HG03432 (cell line): ENCODE measurements around the gene DHRS13.

Experiments
- ATAC-seq: cut with Tn5 transposase; IDR thresholded peaks from one replicate; pipeline ENCODE4 v1.9.1; 2021; ENCODE audit warnings: mild to moderate bottlenecking, moderate library complexity; ENCODE audit not compliant: unreplicated experiment

Gene DHRS13, protein sequence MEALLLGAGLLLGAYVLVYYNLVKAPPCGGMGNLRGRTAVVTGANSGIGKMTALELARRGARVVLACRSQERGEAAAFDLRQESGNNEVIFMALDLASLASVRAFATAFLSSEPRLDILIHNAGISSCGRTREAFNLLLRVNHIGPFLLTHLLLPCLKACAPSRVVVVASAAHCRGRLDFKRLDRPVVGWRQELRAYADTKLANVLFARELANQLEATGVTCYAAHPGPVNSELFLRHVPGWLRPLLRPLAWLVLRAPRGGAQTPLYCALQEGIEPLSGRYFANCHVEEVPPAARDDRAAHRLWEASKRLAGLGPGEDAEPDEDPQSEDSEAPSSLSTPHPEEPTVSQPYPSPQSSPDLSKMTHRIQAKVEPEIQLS

DNA sequence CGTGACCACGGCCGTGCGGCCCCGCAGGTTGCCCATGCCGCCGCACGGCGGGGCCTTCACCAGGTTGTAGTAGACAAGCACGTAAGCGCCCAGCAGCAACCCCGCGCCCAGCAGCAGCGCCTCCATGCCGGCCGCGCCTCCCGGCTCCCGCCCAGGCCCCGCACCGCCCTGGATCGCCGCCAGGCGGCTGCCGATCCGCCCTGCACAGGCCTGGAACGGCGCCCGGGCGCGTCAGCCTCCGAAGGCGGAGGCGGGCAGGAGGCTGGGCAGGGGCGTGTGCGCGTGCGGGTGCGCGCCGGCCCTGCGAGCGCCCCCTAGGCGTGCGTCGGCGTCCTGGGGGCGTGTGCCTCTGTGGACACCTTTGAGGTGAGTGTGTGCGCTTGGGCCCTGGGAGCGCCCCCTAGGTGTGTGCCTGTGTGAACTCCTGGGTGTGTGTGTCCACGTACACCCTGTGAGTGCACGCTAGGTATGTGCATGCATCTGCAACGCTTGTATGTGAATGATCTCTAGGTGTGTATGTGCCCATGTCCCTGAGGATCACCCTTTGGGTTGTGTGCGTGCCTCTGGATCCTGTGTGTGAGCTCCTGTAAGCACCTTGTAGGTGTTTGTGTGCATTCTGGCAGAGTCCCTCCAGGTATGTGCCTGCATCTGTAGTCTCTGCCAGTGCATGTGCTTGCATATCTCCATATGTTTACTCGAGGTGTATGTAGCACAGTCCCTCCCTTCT lies at the start of gene DHRS13:
TSS of gene DHRS13 (minus strand) at position 261 of the 727 bp plus-strand sequence. CDS start at position 126, 135 bp downstream.
- peak; percentile 93 for ATAC-seq

DNA sequence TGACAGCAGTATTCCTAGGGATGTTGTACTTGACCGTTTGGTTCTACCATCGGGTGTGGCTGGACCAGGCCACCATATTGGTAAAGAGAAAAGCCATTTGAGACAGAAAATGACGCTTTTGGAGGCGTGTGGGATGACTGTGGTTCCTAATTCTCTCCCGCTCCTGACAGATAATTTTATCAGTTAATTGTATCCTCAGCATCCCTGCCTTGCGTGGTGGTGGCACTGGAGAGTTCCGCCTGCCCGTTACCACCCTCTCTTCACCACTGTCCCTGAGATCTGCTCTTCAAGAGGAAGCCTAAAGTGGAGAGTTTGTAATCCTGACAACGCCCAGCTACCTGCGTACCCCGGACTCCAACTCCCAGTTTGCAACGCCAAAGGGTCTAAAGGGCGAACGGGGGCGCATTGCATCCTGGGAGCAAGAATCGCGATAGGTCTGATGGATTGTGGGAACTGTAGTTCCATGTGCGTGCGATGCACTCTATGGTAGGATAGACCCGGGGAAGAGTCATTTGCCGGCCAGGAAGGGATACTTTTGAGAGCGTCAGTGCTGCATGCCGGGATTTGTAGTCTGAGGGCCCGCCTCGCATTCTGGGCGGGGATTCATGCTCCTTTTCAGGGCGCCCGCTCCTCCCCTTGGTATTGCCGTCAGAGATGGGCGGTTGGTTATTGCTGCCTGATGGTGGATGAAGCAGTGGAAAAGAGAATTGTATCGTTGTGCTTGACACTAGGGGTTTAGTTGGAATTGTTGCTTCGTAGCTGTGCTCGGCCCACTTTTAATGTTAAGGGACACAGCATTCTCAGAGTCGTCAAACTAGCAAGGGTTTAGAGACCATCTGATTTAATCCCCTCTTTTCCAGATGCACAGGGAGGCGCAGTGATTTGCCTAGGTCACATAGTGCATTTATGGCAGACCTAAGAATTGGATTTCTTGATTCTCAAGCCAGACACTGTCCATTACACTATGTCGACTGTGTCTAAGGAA lies 49.4 kb upstream of the DHRS13 start:
- ATAC-seq: peak; percentile 57

DNA sequence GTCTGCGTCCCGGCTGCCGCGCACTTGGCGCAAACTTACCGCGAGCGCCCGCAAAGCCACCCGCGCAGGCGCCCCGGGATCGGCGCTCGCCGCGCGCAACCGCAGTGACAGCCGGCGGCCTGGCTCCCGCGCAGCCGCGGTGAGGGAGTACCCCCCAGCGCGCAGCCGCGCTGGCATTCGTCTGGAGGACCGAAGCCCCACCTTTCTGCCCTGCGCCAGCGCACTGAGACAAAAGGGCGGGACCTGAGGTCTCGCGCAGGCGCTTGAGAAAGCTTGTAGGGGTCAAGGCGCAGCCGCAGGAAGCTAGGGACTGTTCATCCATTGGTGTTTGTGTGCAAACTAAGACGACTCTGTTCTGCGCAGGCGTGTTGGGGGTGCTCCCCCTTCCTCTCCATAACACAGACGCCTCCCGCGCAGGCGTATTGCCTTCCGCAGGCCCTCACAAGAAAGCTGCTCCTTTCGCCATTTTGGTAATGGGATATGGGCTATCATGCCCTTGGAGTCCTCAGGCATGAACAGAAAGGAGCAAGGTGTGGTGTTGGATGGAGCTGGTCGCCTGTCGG lies 48.6 kb upstream of the DHRS13 start, which contains the start of gene PHF12:
TSS of gene PHF12 (minus strand) at position 91 of the 563 bp plus-strand sequence. CDS start 558 bp downstream, outside the sequence.
- peak; percentile 46 for ATAC-seq

DNA sequence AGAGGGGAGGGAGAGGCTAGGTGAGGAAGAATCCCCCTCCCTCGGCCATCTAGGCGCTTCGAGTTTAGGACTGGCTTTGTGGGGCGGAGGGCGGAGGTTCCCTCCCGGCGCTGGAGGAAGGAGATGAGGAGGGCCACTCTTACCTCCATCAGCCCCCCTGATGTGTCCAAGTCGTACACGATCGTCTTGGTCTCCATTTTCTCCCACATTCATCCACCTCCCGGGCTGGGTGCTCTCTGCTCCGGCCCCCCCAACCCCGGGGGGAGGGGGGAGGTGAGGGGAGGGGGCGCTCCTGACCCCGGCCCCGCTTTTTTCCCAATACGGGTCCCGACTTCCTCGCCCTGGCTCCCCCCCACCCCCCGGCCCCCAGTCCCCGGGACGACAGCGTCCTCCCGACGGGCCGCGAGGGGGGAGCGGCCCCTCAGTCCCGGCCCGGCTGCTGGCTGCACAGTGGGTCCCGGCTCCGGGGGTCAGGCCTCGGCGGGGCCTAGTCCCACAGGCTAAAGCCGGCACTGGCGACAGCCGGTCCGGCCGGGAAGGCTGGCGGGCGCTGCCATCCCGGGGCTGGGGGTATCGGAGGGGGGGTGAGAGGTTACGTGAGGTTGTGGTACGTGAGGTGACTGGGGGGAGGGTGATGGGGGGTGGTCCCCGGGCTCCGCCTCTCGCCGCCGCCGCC lies 48.0 kb upstream of the DHRS13 start:
- no peak for ATAC-seq

DNA sequence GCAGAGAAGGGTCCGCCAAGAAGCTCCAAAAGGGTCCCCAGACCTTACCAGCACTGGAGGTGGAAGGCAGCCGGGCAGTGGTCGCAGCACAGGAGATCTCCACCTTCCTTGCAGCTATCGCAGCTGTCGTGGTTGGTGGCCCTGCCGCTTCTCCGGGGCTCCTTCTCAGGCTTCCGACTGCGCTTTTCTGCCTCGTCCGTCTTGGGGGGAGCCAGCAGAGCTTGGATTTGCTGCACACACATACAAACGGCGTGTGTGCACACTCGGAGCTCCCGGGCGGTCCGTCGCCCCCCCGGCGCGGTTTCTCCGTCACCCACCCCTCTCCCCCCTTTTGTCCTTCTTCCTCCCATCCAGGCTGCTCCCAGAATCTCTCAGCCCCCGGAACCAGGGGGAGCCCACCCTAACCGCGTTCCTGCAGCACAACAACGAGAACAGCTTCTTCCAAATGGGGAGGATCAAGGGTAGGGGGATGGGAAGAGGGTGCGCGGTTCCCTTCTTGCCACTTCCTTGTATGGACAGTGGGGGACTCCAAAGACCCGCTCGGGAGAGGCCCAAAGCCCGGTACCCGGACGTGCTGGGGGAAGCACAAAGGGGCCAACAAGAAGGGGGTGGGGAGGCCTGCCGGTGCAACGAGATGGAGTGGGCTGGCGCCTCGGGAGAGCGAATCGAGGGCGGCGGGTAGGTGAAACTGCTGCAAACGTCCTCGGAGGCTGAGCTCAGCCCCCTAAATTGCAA lies 47.3 kb upstream of the DHRS13 start:
- ATAC-seq: no peak

DNA sequence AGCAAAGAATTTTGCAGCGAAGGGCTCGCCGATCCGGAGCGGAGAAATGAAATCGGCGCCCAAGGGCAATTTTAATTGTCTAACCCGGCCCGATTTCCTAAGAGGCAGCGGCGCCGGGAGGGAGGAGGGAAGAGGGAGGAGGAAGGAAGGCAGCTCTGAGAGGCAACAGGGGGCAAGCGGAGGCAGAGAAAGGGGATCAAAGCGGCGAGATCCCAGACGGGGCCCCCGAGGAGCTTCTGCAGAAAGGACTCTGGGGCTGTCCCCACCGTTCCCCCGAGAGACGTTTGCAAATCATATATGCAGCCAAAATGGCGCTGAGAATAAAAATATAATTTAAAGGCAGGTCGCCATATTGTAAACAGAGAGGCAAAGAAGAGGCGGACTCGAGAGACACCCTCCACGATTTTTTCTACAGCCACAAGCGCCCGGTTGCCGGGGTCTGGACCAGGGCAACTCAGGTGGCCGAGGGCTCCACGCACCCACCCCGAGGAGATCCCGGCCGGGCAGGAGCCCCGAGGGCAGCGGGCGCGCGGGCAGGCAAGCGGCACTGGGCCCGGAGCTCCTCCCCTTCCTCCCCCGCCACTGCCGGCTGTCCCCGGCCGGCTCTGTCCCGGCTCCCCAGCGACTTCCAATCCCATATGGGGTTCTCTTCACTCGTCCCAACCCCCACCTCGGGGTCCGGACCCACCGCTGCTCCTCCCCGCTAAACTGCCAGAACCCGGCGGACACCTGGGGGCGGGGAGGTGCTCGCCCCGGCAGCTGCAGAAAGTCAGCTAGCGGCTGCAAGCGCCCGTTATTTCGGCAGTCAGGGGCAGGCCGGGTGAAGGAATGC lies 46.5 kb upstream of the DHRS13 start:
- no peak for ATAC-seq

DNA sequence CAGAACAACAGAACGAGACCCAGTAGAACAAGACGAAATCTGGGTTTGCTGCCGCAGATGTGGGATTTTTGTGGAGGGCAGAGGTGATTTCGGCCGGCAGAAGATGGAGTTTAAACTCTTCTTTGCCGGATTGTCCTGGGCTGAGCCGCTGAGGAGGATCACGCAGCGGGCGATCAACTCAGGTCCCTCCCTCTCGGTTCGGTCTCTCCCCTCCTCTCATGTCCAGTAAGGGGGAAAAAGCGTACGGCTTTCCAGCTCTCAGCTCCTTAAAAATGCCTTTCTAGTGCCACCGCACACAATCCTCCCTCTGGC lies 46.0 kb upstream of the DHRS13 start:
- no peak for ATAC-seq

DNA sequence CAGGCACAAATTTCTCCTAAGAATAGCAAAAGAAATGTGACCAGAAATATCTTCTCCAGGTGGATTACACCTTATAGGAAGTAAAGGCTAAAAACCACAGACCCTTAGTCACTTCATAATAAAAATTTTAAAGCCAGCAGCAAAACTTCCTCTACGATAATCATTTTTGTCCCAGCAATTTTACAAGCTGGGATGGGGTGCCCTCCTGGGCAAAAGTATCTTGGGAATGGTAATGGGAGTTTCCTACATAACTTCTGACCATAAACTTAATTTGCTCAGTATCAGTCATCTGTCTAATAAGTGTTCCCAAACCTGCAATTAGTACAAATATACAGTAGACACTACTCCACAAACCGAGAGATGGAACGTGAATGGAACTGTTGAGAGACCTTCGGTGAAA lies 45.5 kb upstream of the DHRS13 start:
- ATAC-seq: no peak

DNA sequence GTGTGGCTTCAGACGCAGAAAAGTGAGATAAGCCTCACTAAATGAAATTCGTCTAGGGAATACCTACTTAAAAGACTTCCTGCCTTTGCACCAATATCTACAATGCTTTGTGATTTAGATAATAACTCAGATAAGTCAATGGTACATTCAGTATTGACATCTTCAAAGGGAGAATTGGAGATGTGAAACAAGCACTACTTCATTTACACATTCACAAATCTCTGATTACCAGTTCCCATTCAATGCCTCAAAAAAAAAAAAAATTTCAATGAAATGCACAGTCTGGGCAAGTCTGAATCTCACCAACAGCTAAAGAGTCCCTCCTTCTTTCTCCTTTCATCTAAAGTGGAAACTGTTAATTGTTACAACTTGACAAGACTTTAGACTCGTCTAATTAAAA lies 44.8 kb upstream of the DHRS13 start:
- ATAC-seq: no peak

DNA sequence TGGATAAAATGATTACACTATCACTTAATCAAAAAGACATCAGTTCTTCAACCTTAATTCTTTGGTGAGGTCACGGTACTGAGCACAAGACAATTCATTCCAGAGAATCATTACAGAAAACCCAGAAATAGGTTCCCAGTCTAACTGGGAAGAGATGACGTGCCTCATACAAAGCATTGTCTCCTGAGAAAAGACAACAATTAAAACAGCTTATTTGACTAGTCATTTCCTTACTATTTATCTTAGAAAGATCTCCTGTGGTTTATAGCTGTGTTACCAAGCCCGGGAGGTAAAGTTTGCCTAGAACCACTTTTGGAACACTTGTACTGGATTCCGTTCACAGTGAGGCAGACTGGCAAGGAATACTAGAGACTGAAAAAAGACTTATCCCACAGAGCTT lies 43.4 kb upstream of the DHRS13 start:
- ATAC-seq: no peak

DNA sequence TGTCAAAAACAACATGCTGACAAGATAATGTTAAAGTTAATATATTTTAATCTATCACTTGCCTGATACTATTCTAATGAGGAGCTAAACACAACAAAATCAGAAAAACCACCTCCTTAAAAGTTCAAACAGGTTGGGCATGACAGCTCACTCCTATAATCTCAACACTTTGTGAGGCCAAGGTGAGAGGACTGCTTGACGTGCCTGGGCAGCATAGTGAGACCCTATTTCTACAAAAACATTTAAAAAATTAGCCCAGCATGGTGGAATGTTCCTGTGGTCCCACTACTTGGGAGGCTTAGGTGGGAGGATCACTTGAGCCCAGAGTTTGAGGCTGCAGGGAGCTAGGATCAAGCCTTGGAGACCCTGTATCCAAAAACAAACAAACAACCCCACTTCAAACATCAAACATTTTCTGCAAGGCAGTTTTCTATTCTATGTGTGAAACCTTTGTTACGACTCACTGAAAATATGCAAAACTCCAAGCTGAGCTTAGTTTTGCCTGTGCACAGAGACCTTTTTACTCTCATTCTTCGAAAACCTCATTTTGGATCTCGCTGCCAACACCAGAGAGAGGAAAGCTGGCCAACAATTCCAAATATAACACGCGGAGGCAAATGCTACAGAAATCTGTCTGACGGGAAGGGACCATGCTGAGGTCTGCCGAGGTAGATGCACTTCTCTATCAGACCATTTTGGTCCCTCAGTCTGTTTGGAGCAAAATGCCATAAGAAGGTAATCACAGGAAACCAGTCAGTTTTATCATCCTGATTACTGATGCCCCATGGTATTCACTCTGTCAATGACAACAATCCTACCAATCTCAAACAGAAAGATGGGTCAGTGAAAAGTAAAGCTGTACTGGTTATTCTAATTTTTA lies 42.2 kb upstream of the DHRS13 start:
- ATAC-seq: no peak

DNA sequence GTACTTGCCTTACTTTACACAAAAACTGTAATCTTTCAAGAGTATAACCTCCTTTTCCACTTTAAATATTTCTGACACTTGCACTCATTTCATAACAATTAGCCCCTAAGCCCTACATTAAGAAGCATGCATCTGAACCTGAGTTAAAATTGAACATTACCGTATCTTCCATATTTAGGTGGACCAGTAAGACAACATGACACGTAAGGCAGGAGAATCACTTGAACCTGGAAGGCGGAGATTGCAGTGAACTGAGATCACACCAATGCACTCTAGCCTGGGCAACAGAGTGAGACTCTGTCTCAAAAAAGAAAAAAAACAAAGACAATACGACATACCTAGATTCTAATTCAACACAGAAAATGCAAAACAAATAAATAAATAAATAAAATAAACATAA lies 41.5 kb upstream of the DHRS13 start:
- no peak for ATAC-seq

DNA sequence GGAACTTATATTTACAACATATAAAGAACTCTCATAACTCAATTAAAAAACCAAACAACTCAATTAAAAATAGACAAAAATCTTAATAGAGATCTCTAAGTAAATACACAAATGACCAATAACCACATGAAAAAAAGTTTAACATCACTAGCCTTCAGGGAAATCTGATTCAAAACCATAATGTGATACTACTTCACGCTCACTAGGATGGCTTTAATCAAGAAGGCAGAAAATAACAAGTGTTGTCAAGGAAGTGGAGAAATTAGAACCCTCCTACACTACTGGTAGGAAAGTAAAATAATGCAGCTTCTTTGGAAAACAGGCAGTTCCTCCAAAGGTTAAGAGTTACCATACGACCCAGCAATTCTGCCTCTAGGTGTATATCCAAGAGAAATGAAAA lies 40.0 kb upstream of the DHRS13 start:
- no peak for ATAC-seq

DNA sequence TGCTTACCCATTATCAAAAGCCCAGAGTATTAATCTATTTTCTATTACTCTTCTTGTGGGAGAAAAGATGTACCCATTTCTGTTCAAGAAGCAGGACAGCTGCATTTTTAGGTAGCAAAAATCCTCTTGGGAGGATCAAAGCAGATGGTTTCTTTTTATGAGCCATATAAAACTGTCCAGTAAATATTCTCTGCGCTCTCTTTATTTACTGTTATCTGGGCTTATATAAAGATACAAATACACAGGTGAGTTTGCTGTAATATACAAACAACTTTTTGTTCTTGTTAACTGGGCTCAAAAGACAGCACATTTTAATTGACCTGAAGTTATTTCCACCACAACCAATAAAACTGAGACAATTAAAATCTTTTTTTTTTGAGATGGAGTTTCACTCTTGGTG lies 38.4 kb upstream of the DHRS13 start:
- no peak for ATAC-seq

DNA sequence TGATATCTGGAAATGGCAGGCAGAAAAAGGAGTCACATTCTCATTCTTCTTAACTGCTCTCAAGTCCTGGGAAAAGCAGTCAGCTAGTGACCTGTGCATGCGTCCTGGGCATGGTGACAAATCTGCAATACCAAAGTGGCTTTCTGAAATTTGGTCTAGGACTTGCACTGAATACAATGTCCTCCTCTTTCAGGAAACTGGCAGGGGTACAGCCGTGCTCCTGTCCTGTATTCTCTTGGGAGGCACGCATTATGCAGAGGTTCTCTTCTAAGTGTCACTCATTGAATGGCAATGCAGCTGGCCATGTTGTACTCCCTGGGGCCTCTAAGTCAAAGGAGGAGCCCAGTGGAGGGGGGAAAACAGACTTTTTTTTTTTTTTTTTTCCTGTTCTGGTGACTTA lies 37.8 kb upstream of the DHRS13 start:
- no peak for ATAC-seq

DNA sequence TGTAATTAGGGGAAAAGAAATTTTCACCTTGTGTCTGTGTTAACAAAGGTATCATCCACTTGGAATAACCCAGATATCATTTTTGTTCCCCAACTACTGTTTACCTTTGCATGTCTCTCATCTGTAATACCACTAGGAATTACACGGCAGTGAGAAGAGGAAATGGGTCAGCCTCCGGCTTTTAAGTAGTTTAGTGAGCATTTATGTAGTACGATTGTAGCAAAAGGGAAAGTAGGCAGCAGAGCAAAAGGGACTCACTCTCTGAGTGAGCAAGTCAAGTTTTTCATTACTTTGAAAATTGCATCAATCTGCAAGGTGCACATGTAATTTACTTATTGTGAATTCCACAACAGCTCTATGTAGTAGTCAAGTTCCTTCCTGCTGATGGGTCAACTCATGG lies 37.3 kb upstream of the DHRS13 start:
- no peak for ATAC-seq

DNA sequence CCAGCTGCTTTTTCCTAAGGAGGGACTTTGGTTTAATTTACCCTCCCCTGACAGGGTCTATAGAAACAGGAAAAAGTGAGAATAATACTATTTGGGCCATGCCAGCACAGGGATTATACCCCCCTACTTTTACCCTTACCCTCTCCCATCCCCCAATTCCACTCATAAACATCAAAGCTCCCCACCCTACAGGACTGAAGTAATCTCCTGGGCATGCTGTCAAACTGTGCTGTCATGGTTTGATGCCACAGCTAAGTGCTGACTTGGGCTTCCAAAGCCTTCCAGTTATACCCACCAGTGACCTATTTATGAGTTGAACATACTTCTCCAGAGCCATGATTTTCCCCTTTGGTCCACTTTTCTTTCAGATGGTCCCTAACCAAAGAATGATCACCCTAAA lies 35.7 kb upstream of the DHRS13 start:
- ATAC-seq: no peak
